Panc1 (cell line): ENCODE data around the gene NOVA1. TPM values are rescaled to one million over a fixed set of nuclear protein-coding genes. Genes with fewer than 3 reads are reported as not detected.

Experiments used
- ATAC-seq: fragments of 200-7000 bp; cut with Tn5 transposase; 2 replicates; pipeline ENCODE4 v1.9.1; 2020; ENCODE audit warnings: mild to moderate bottlenecking, moderate library complexity
- BruUV-seq: library from RNA; stranded (reverse); fragments of 400-500 nt; replicated peaks from 2 replicates; lab custom pipeline; 2021; lab: Mats Ljungman, UMichigan
- CTCF ChIA-PET: fragments of 300-600 bp; sonication (Branson Sonifier 250); formaldehyde crosslinking; loops from one replicate; lab custom pipeline; 2022; ENCODE audit warnings: antibody characterized with exemption; lab: Charles Lee
- POLR2A ChIA-PET: fragments of 300-600 bp; sonication (Branson Sonifier 250); formaldehyde crosslinking; loops from one replicate; lab custom pipeline; 2022; ENCODE audit warnings: antibody characterized with exemption; lab: Charles Lee
- DNase-seq: peaks from one replicate; pipeline ENCODE4 v3.0.0-alpha.2; 2010; ENCODE audit warnings: low read depth, low spot score
- H3K27ac ChIP-seq: 2 replicates; pipeline ENCODE4 v1.5.1; 2011; ENCODE audit warnings: mild to moderate bottlenecking, low read length, inconsistent platforms
- H3K27me3 ChIP-seq: fragments of 200-500 bp; sonication (Bioruptor generic); 2 replicates; pipeline ENCODE4 v1.6.0; 2014; ENCODE audit warnings: low read length, inconsistent platforms; ENCODE audit not compliant: control insufficient read depth, insufficient read depth
- H3K36me3 ChIP-seq: fragments of 200-500 bp; sonication (Bioruptor generic); 2 replicates; pipeline ENCODE4 v1.5.1; 2014; ENCODE audit warnings: inconsistent platforms, mild to moderate bottlenecking, low read length, moderate library complexity; ENCODE audit not compliant: control insufficient read depth, insufficient read depth
- H3K4me1 ChIP-seq: 2 replicates; pipeline ENCODE4 v1.5.1; 2011; ENCODE audit warnings: inconsistent platforms, mild to moderate bottlenecking, low read length, moderate library complexity; ENCODE audit not compliant: control insufficient read depth, insufficient read depth
- H3K4me3 ChIP-seq, 2 experiments: 2 replicates each; pipeline ENCODE4 v1.5.1; 2011 to 2012; ENCODE audit warnings: low read depth in 2 of 2, low read length in 2 of 2, mild to moderate bottlenecking in 2 of 2, inconsistent platforms in 1 of 2, moderate library complexity in 1 of 2
- H3K9me3 ChIP-seq: fragments of 200-500 bp; sonication (Bioruptor generic); 2 replicates; pipeline ENCODE4 v1.5.1; 2014; ENCODE audit warnings: low read depth, mild to moderate bottlenecking, inconsistent platforms, low read length, moderate library complexity; ENCODE audit not compliant: control insufficient read depth, insufficient read depth
- POLR2AphosphoS5 ChIP-seq: IDR thresholded peaks from 2 replicates; pipeline ENCODE4 v1.6.1; 2012; ENCODE audit warnings: mild to moderate bottlenecking, low read depth, low read length, moderate library complexity
- REST ChIP-seq, 2 experiments: IDR thresholded peaks; 2 replicates each; pipeline ENCODE4 v1.6.1; 2011 to 2012; ENCODE audit warnings: low read depth in 2 of 2, control low read depth in 1 of 2, low read length in 1 of 2, mild to moderate bottlenecking in 1 of 2, moderate library complexity in 1 of 2; ENCODE audit not compliant: insufficient read depth in 1 of 2
- SIN3A ChIP-seq: IDR thresholded peaks from 2 replicates; pipeline ENCODE4 v1.6.1; 2012; ENCODE audit warnings: low read depth, mild to moderate bottlenecking, low read length, moderate library complexity, borderline replicate concordance; ENCODE audit not compliant: insufficient read depth
- TCF7L2 ChIP-seq: IDR thresholded peaks from 2 replicates; pipeline ENCODE4 v1.6.1; 2011; ENCODE audit warnings: mild to moderate bottlenecking, low read depth, low read length, inconsistent platforms
- in situ Hi-C: cut with HindIII; loops from 2 replicates; pipeline ENCODE4 v1.10.0; 2016; ENCODE audit warnings: low sequenced_read_pairs, low pct_unique_long_range_greater_than_20kb
- intact Hi-C: fragments of 100-400 bp; cut with micrococcal nuclease; formaldehyde crosslinking; loops from one replicate; pipeline ENCODE4 v1.10.0; 2022; ENCODE audit not compliant: unreplicated experiment
- total RNA-seq: library from RNA; stranded (reverse); gene quantifications from one replicate; pipeline ENCODE4 v1.2.1, GENCODE V29; 2021; ENCODE audit not compliant: unreplicated experiment
- TF ChIP-seq, protein P1 (sequence below): fragments of 450-650 bp; IDR thresholded peaks from 2 replicates; pipeline ENCODE4 v1.5.1; 2017; ENCODE audit warnings: mild to moderate bottlenecking

Gene NOVA1
- total RNA-seq, 1 experiment from 2014 or later = not detected

- no peaks in the 10 kb centered on the region for H3K27me3 ChIP-seq
- intact Hi-C loops = no loop called here
- H3K9me3 ChIP-seq = no peaks in the 10 kb centered on the region
- no peaks in the 10 kb centered on the region for H3K36me3 ChIP-seq
- ChIA-PET CTCF (no interaction called here), POLR2A (no interaction called here)
- in situ Hi-C loops = no loop called here
- ATAC-seq (no peak), DNase-seq (no peak)
- TF ChIP-seq POLR2AphosphoS5 (no peak), TCF7L2 (no peak), REST (IDR thresholded peaks at IDR 0.05; ENCODE audit: insufficient read depth in 1 of 2, low read depth in 2 of 2, low read length in 1 of 2) (no peak)
- peak overlapping the region in 1 of 2 experiments; percentile 4; a peak in 1 of 4 replicates for H3K4me3 ChIP-seq
- no peak overlapping the region for H3K27ac ChIP-seq
- no TSS peak for BruUV-seq
- H3K4me1 ChIP-seq = no peaks in the 10 kb centered on the region
These were observed 869 bp upstream of the NOVA1 start for GRCh38 chr14:26598672-26599131.

DNA sequence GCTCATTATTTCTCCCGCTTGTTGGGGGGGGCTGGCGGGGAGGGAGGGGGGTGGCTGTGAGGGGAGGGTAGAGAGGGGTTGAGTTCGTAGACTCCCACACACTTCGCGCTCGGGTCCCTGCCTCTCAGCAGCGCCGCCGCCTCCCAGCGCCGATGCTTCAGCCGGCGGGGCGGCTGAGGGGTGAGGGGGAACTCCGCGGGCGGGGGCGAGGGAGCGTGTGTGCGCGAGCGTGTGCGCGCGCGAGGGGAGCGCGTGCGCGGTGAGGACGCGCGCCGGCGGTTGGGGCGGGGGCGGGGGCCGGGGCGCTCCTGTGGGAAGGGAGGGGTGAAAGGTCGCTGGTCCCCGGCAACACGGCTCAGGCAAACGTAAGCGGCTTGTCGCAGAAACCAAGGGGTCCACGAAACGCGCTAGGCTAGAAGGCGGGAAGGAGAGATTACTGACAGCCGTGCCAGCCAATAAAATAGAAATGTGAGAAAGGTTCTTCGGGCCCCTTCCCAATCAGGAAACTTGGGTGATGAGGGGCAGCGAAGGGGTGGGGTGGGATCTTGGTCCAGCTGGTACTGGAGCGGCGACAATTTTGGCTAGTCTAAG lies 343 bp upstream of the NOVA1 start:
- TF ChIP-seq, protein P1, sequence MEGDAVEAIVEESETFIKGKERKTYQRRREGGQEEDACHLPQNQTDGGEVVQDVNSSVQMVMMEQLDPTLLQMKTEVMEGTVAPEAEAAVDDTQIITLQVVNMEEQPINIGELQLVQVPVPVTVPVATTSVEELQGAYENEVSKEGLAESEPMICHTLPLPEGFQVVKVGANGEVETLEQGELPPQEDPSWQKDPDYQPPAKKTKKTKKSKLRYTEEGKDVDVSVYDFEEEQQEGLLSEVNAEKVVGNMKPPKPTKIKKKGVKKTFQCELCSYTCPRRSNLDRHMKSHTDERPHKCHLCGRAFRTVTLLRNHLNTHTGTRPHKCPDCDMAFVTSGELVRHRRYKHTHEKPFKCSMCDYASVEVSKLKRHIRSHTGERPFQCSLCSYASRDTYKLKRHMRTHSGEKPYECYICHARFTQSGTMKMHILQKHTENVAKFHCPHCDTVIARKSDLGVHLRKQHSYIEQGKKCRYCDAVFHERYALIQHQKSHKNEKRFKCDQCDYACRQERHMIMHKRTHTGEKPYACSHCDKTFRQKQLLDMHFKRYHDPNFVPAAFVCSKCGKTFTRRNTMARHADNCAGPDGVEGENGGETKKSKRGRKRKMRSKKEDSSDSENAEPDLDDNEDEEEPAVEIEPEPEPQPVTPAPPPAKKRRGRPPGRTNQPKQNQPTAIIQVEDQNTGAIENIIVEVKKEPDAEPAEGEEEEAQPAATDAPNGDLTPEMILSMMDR = no peak
- TF ChIP-seq REST (IDR thresholded peaks at IDR 0.05; ENCODE audit: insufficient read depth in 1 of 2, low read depth in 2 of 2, low read length in 1 of 2) (no peak), POLR2AphosphoS5 (no peak), SIN3A (no peak), TCF7L2 (no peak)
- DNase-seq (no peak), ATAC-seq (no peak)
- no peaks in the 10 kb centered on the region for H3K4me1 ChIP-seq
- intact Hi-C loops (no loop called here), in situ Hi-C loops (no loop called here)
- no peaks in the 10 kb centered on the region for H3K27me3 ChIP-seq
- no peak overlapping the region for H3K27ac ChIP-seq
- CTCF ChIA-PET = no interaction called here
- POLR2A ChIA-PET = no interaction called here
- H3K9me3 ChIP-seq = no peaks in the 10 kb centered on the region
- H3K4me3 ChIP-seq = peak overlapping the region in 1 of 2 experiments; percentile 29; a peak in 1 of 4 replicates
- BruUV-seq = no TSS peak
- no peaks in the 10 kb centered on the region for H3K36me3 ChIP-seq
